Smooth muscle cell of trachea (primary cell): ENCODE measurements around the gene DHX40. TPM values are rescaled to one million over a fixed set of nuclear protein-coding genes. Genes with fewer than 3 reads are reported as not detected.

Source experiments
- total RNA-seq: library from RNA; depleted of rRNA; stranded (reverse); fragments of >200 nt; gene quantifications from 2 replicates; pipeline ENCODE4 v1.2.1, GENCODE V29; 2014

Gene DHX40, protein sequence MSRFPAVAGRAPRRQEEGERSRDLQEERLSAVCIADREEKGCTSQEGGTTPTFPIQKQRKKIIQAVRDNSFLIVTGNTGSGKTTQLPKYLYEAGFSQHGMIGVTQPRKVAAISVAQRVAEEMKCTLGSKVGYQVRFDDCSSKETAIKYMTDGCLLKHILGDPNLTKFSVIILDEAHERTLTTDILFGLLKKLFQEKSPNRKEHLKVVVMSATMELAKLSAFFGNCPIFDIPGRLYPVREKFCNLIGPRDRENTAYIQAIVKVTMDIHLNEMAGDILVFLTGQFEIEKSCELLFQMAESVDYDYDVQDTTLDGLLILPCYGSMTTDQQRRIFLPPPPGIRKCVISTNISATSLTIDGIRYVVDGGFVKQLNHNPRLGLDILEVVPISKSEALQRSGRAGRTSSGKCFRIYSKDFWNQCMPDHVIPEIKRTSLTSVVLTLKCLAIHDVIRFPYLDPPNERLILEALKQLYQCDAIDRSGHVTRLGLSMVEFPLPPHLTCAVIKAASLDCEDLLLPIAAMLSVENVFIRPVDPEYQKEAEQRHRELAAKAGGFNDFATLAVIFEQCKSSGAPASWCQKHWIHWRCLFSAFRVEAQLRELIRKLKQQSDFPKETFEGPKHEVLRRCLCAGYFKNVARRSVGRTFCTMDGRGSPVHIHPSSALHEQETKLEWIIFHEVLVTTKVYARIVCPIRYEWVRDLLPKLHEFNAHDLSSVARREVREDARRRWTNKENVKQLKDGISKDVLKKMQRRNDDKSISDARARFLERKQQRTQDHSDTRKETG
- 55.2 and 90.2 TPM in 2 replicates for total RNA-seq

DNA sequence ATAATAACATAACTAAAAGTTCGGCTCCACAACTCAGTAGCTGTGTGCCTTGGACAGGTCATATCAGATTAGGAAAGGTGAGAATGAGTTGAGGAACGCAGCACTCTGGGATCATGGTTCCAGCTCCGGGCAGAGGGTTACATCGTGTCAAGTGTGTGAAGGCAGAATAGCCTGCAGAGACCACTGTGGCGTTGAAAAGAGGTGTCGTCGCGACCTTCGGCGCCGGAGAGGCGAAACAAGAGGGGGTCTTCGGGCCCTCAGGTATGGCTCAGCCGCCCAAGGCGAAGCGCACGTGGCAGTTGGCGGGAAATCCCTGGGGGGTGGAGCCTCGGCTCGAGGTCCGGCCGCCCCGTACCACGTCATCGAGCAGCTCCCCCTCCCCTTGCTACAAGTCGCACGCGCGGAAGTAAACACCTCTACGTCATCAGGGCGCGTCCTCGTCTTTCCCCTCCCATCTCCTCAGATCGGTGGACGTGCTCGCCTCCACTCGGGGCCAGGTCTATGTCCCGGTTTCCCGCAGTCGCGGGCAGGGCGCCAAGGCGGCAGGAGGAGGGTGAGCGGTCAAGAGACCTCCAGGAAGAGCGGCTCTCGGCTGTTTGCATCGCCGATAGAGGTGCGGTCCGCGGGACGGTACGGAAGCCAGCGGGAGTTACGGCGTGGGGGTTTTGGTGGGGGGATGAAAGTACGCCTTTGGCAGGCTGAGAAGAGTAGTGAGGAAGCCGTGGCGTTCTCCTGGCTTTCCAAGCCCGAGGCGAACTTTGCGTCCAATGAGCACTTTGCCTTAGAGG is at the start of gene DHX40:
Gene DHX40 (plus strand): TSS at position 440 of the 788 bp plus-strand sequence. CDS start 62 bp downstream, at position 502.

DNA sequence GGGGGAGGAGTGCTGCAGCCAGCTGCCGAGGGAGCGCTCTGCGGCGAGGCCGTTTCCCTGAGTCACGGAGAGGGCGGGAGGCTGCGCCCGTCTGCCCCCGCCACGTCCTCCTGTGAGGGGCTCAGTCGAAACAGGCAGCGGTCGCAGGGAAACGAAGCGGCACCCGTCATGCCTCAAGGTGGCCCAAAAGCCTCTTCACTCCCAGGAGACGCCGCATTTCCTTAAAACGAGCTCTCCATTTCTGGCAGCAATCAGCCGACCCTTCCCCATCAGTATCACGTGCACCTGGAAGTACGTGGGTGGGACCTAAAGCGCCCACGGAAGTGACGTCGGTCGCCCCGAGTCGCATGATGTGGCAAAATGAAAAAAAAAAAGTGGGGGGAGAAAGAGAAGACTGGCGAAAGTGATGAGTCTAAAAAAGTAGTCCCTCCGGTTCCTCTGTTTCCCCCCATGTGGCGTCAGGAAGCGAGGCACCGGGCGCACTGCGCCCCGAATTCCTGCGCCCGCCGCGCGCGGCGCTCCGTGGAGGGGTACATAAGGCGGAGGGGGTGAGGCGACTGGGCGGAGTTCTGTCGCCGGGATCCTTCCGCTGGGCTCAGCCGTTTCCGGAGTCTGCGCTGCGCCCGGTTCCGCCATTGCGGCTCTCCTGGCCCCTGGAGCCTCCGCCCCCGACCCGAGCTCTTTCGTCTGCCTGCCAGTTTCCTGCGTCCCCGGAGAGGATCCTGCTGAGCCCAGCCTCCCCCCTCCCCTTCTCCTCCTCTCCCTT is 54.1 kb downstream of the DHX40 start, which contains the start of gene CLTC:
Gene CLTC (plus strand): TSS at position 598 of the 766 bp plus-strand sequence. CDS start 237 bp downstream, outside the sequence.

Other genes with a start within 250 kb of the DHX40 start
- 8.4 and 14.1 TPM in 2 replicates for gene YPEL2, start 234.0 kb upstream of the DHX40 start, total RNA-seq
- gene CLTC, start 54.3 kb downstream of the DHX40 start, total RNA-seq, result 523 and 890 TPM in 2 replicates
- 17.4 and 23.4 TPM in 2 replicates for gene PTRH2, start 141.8 kb downstream of the DHX40 start, total RNA-seq
- gene VMP1, start 142.0 kb downstream of the DHX40 start, total RNA-seq, result 137 and 177 TPM in 2 replicates